Activated CD4-positive, CD25-positive, alpha-beta regulatory T cell treated with anti-CD3 and anti-CD28 coated beads, Interleukin-2, amount 50 U/mL, for 24 hours (primary cell): ENCODE data around the gene APBA3.

Source experiments
- ATAC-seq, 2 donors: fragments of 150-1000 bp; cut with Tn5 transposase; one replicate each; pipeline ENCODE4 v1.10.0; 2021; ENCODE audit warnings: mild to moderate bottlenecking in 1 of 2, moderate library complexity in 1 of 2

Gene APBA3

GRCh38 chr19:3712663-3713611, 48.6 kb downstream of the APBA3 start:
- ATAC-seq: no peak

GRCh38 chr19:3710265-3710812, 51.2 kb downstream of the APBA3 start:
- ATAC-seq: no peak

GRCh38 chr19:3708207-3708931, 53.1 kb downstream of the APBA3 start, which contains the start of gene TJP3:
Gene TJP3, plus strand, starts transcription at chr19:3708384. Its CDS starts 20,049 bp downstream, at chr19:3728433.
- ATAC-seq: no peak

- ATAC-seq: no peak
Measured at GRCh38 chr19:3707868-3708206, 53.7 kb downstream of the APBA3 start.

- ATAC-seq: no peak
Measured at GRCh38 chr19:3701200-3701599, 60.3 kb downstream of the APBA3 start.
